K562 (cell line): ENCODE results near the gene SCAP. TPM values are rescaled to one million over a fixed set of nuclear protein-coding genes. Genes with fewer than 3 reads are reported as not detected.

Experiments
- BCOR ChIP-seq: fragments of 450-650 bp; IDR thresholded peaks from 2 replicates; pipeline ENCODE4 v1.6.1; 2016
- CREBBP ChIP-seq: IDR thresholded peaks from one replicate; pipeline ENCODE4 v1.6.1; 2012; ENCODE audit warnings: low read depth, mild to moderate bottlenecking, control low read depth, inconsistent platforms, low read length
- DEAF1 ChIP-seq: fragments of 450-650 bp; formaldehyde crosslinking; IDR thresholded peaks from 2 replicates; pipeline ENCODE4 v1.4.0; 2020; ENCODE audit warnings: mild to moderate bottlenecking, moderate library complexity
- ELF1 ChIP-seq: fragments of 200-800 bp; sonication (Bioruptor generic); IDR thresholded peaks from 2 replicates; pipeline ENCODE4 v1.6.1; 2016; ENCODE audit warnings: missing genetic modification characterization, missing compliant biosample characterization
- FOXA3 ChIP-seq, 2 experiments: fragments of 450-650 bp in 1 of 2; sonication (generic) in 1 of 2; formaldehyde crosslinking; IDR thresholded peaks in 1 of 2; conservative IDR thresholded peaks in 1 of 2; 2 replicates each; pipeline versions ENCODE4 v1.4.0 to v1.8.0; 2020 to 2022; ENCODE audit warnings: mild to moderate bottlenecking in 2 of 2, missing genetic modification reagents in 1 of 2
- NRF1 ChIP-seq, 2 experiments: fragments of 450-650 bp; IDR thresholded peaks in 1 of 2; conservative IDR thresholded peaks in 1 of 2; 2 replicates each; pipeline ENCODE4 v1.6.1; 2014; ENCODE audit warnings: mild to moderate bottlenecking in 2 of 2
- SIX5 ChIP-seq, 2 experiments: IDR thresholded peaks; 2 replicates each; pipeline ENCODE4 v1.6.1; 2011; ENCODE audit warnings: low read length in 2 of 2, borderline replicate concordance in 1 of 2, low read depth in 1 of 2, mild to moderate bottlenecking in 1 of 2, moderate library complexity in 1 of 2; ENCODE audit not compliant: insufficient read depth in 1 of 2
- SRSF9 ChIP-seq: fragments of 200-400 bp; formaldehyde crosslinking; IDR thresholded peaks from 2 replicates; pipeline ENCODE4 v1.6.1; 2017; ENCODE audit warnings: low read depth, low read length, borderline replicate concordance
- STAT5B ChIP-seq: fragments of 250-450 bp; sonication (Bioruptor Pico); IDR thresholded peaks from 2 replicates; pipeline ENCODE4 v1.8.0; 2021; ENCODE audit warnings: mild to moderate bottlenecking, inconsistent platforms
- TEAD4 ChIP-seq, 2 experiments: sonication (generic) in 1 of 2; formaldehyde crosslinking in 1 of 2; IDR thresholded peaks; 2 replicates each; pipeline versions ENCODE4 v1.6.1 to v1.8.0; 2012 to 2022; ENCODE audit warnings: borderline replicate concordance in 1 of 2, inconsistent platforms in 1 of 2, low read length in 1 of 2, mild to moderate bottlenecking in 1 of 2, missing genetic modification reagents in 1 of 2
- ZBTB43 ChIP-seq: sonication (generic); formaldehyde crosslinking; IDR thresholded peaks from 2 replicates; pipeline ENCODE4 v1.8.0; 2023; ENCODE audit warnings: mild to moderate bottlenecking, missing genetic modification reagents
- ZC3H4 ChIP-seq: sonication (generic); formaldehyde crosslinking; IDR thresholded peaks from 2 replicates; pipeline ENCODE4 v1.9.0; 2021; ENCODE audit warnings: missing genetic modification reagents, borderline replicate concordance
- ZNF778 ChIP-seq: fragments of 450-650 bp; formaldehyde crosslinking; IDR thresholded peaks from 2 replicates; pipeline ENCODE4 v1.4.0; 2020; ENCODE audit warnings: mild to moderate bottlenecking, moderate library complexity
- polyA plus RNA-seq, 8 experiments: library from polyadenylated mRNA; depleted of rRNA in 4 of 8; stranded (reverse) in 5 of 8; unstranded in 3 of 8; fragments of >200 nt; fragmentation: Nextera tagmentation in 2 of 8; fragmentation: Illumina TruSeq in 1 of 8; extraction: Ambion mirVana in 2 of 8; extraction: Trizol in 1 of 8; gene quantifications; 2 replicates each; pipeline versions ENCODE4 v1.2.1 to v1.2.3, GENCODE V29; 2011 to 2014; ENCODE audit warnings: inconsistent platforms in 1 of 8, missing spikeins in 1 of 8
- total RNA-seq, 7 experiments: library from RNA; depleted of rRNA in 6 of 7; stranded (reverse); fragments of >200 nt in 6 of 7; fragmentation: Illumina TruSeq in 2 of 7; extraction: Trizol in 2 of 7; gene quantifications; 2 replicates each; pipeline versions ENCODE4 v1.2.1 to v1.2.3, GENCODE V29; 2011 to 2021; ENCODE audit warnings: low replicate concordance in 1 of 7

Gene SCAP
- total and polyA plus RNA-seq, 9 of the 15 experiments (the other 6 are each of a cell fraction or from before 2014, with no cell fraction given): 2.6 to 104 (median 37.8) TPM

- TF ChIP-seq TEAD4 (IDR thresholded peaks at IDR 0.05; ENCODE audit: low read length) (peak; percentile 31; the same call in 1 of the 2 replicates), TEAD4 (CRISPR knock-in tag; IDR thresholded peaks at IDR 0.05; ENCODE audit: borderline replicate concordance) (no peak), STAT5B (CRISPR knock-in tag) (no peak), ZNF778 (CRISPR knock-in tag) (no peak), NRF1 (conservative IDR thresholded peaks at IDR 0.05 in 1 of 2, IDR thresholded peaks at IDR 0.05 in 1 of 2) (peak; percentile 100), FOXA3 (CRISPR knock-in tag; conservative IDR thresholded peaks at IDR 0.05 in 1 of 2, IDR thresholded peaks at IDR 0.05 in 1 of 2) (no peak), ZC3H4 (CRISPR knock-in tag) (no peak), SRSF9 (no peak), CREBBP (no peak), ELF1 (tag) (peak; percentile 81), BCOR (no peak; the same call in 1 of the 2 replicates), SIX5 (IDR thresholded peaks at IDR 0.05; ENCODE audit: borderline replicate concordance in 1 of 2, insufficient read depth in 1 of 2, low read depth in 1 of 2, low read length in 2 of 2) (peak; percentile 86 to 90), ZBTB43 (CRISPR knock-in tag) (peak; percentile 75; the same call in 1 of the 2 replicates), DEAF1 (CRISPR knock-in tag) (peak; percentile 70)
These were observed 37.6 kb upstream of the SCAP start, which contains the start of gene ELP6 (continued) for GRCh38 chr3:47513125-47513929.
